ENCODE data around the gene MEF2C. TPM values are rescaled to one million over a fixed set of nuclear protein-coding genes. Genes with fewer than 3 reads are reported as not detected.

MEF2C gene
- total RNA-seq, 2 experiments from 2014 or later: 0.06 to 0.19 TPM

- CTCF ChIA-PET: interaction anchor here (0.7 to 4.0 kb wide), 13 partner anchors 10 to 907 kb away, joined by 3 to 25 read pairs (median 3); no protein-coding TSS in a partner anchor
- H3K9me3 Mint-ChIP-seq (ENCODE audit: low read depth): no peaks in the 10 kb centered on the region
- peak; percentile 96 for ATAC-seq
- H3K27ac Mint-ChIP-seq: no peak overlapping the region
- H3K4me3 Mint-ChIP-seq: no peak overlapping the region
- H3K27me3 Mint-ChIP-seq: peaks cover 84% of the 10 kb centered on the region
- peaks cover 7% of the 10 kb centered on the region for H3K4me1 Mint-ChIP-seq
- DNase-seq: peak; percentile 82
- peaks cover 5% of the 10 kb centered on the region for H3K36me3 Mint-ChIP-seq
Measured at GRCh38 chr5:88680253-88681132, 202.5 kb downstream of the MEF2C start.

GRCh38 chr5:88679638-88680037 lies 203.3 kb downstream of the MEF2C start:
- Mint-ChIP-seq H3K36me3 (peaks cover 9% of the 10 kb centered on the region), H3K4me1 (peaks cover 12% of the 10 kb centered on the region), H3K4me3 (no peak overlapping the region), H3K27me3 (peaks cover 86% of the 10 kb centered on the region), H3K9me3 (ENCODE audit: low read depth) (no peaks in the 10 kb centered on the region), H3K27ac (peak overlapping the region; percentile 30)
- DNase-seq: no peak
- CTCF ChIA-PET: interaction anchor here (0.7 to 4.0 kb wide), 9 partner anchors 11 to 898 kb away, joined by 3 to 25 read pairs (median 6); no protein-coding TSS in a partner anchor
- no peak for ATAC-seq

GRCh38 chr5:88678770-88679381 lies 204.1 kb downstream of the MEF2C start:
- H3K4me3 Mint-ChIP-seq: no peak overlapping the region

DNA sequence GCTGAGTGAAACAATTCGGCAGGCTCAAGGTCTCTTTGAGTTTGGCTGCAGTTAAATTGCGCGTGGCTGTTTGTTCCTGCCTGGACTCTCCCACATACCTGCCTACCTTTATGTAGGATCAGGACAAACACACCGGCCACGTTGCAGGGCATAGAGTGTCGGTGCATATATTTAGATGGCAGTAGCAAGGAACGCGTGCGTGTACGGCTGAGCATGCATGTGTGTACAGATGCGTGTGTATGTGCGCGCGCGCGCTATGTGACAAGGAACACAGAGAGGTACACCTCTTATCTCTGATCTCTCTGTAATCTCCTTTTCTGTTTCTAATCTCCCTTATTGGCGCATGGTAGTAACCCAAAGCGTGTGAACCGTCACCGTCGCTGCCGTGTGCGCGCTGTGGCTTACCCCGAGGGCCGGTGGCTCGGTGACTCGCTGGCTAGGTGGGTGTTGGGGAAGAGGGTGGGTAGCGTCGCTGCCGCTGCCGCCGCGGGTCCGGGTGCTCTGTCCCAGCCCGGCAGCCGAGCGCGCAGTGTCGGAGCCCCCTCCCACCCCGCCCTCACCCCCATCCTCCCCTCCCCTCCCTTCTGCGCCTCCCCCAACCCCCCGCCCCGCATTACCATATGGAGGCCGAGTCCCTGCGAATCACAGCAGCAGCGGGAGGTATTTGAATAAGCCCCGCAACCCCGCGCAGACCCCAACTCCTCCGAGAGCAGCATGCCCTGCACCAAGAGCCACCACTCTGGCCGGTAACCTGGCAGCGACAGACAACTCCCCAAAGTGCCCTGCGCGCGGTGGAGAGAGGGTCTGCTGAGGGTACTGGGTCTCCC lies 204.8 kb downstream of the MEF2C start:
- ATAC-seq (no peak), DNase-seq (no peak)
- no peaks in the 10 kb centered on the region for H3K9me3 Mint-ChIP-seq (ENCODE audit: low read depth)
- peaks cover 86% of the 10 kb centered on the region for H3K27me3 Mint-ChIP-seq
- H3K4me3 Mint-ChIP-seq: no peak overlapping the region
- CTCF ChIA-PET: interaction anchor here (1.4 kb wide), 1 partner anchor 11 kb away, joined by 4 read pairs; no protein-coding TSS in a partner anchor
- peaks cover 15% of the 10 kb centered on the region for H3K4me1 Mint-ChIP-seq
- H3K27ac Mint-ChIP-seq: no peak overlapping the region
- peaks cover 12% of the 10 kb centered on the region for H3K36me3 Mint-ChIP-seq

More at GRCh38 chr5:88678770-88679381, 204.1 kb downstream of the MEF2C start:
- peaks cover 9% of the 10 kb centered on the region for H3K36me3 Mint-ChIP-seq
- ATAC-seq (no peak), DNase-seq (no peak)
- no peak overlapping the region for H3K27ac Mint-ChIP-seq
- H3K4me1 Mint-ChIP-seq: peaks cover 14% of the 10 kb centered on the region
- H3K9me3 Mint-ChIP-seq (ENCODE audit: low read depth): no peaks in the 10 kb centered on the region
- CTCF ChIA-PET: interaction anchor here (0.8 kb wide), 1 partner anchor 540 kb away, joined by 3 read pairs; no protein-coding TSS in a partner anchor
- peaks cover 86% of the 10 kb centered on the region for H3K27me3 Mint-ChIP-seq

- peaks cover 12% of the 10 kb centered on the region for H3K36me3 Mint-ChIP-seq
Measured at GRCh38 chr5:88677376-88677895, 205.5 kb downstream of the MEF2C start.

DNA sequence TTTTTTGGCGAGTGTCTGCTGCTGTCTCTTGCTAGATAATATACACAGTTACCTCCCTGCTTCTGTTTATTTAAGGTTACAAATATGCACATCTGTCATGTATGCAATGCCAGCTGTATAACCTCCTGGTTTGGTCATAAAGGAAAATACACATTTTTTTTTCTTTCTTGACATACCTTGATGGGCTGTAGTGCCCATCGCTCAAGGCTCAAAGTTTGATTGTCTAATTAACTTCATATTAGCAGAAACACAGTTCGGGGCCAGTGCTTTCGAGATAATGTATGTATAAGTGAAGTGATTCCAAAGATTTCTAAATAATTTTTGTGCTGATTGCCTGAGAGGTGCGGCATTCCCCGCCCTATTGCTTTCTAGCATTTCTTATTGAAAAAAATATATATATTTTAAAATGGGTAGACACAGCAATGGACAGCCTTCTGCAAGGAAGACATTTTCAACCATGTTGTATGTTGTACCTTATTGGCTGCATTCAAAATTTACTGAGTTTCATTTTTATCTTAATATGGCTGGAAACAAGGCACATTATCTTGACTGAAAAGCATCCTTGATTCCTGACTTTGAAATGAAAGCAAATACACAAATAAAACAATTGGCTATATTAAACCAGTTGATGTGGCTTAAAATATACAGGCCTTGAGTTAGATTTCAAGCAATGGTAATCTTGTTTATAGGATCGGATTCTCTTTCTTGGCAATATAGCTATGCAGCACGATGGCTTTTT lies 206.2 kb downstream of the MEF2C start:
- peak overlapping the region; percentile 39 for H3K27ac Mint-ChIP-seq
- H3K9me3 Mint-ChIP-seq (ENCODE audit: low read depth): no peaks in the 10 kb centered on the region
- peaks cover 86% of the 10 kb centered on the region for H3K27me3 Mint-ChIP-seq
- CTCF ChIA-PET: interaction anchor here (0.6 to 1.7 kb wide), 4 partner anchors 12 to 17 kb away, joined by 3 to 8 read pairs (median 4); no protein-coding TSS in a partner anchor
- H3K4me3 Mint-ChIP-seq: peak overlapping the region; percentile 21
- peaks cover 12% of the 10 kb centered on the region for H3K36me3 Mint-ChIP-seq
- peaks cover 15% of the 10 kb centered on the region for H3K4me1 Mint-ChIP-seq
- ATAC-seq (no peak), DNase-seq (no peak)

More at GRCh38 chr5:88677376-88677895, 205.5 kb downstream of the MEF2C start:
- no peak overlapping the region for H3K4me3 Mint-ChIP-seq
- CTCF ChIA-PET: interaction anchor here (0.6 to 1.4 kb wide), 2 partner anchors 11 to 14 kb away, joined by 3 to 4 read pairs; no protein-coding TSS in a partner anchor
- DNase-seq (no peak), ATAC-seq (no peak)
- H3K27ac Mint-ChIP-seq: no peak overlapping the region
- H3K9me3 Mint-ChIP-seq (ENCODE audit: low read depth): no peaks in the 10 kb centered on the region
- H3K27me3 Mint-ChIP-seq: peaks cover 85% of the 10 kb centered on the region
- peaks cover 15% of the 10 kb centered on the region for H3K4me1 Mint-ChIP-seq

DNA sequence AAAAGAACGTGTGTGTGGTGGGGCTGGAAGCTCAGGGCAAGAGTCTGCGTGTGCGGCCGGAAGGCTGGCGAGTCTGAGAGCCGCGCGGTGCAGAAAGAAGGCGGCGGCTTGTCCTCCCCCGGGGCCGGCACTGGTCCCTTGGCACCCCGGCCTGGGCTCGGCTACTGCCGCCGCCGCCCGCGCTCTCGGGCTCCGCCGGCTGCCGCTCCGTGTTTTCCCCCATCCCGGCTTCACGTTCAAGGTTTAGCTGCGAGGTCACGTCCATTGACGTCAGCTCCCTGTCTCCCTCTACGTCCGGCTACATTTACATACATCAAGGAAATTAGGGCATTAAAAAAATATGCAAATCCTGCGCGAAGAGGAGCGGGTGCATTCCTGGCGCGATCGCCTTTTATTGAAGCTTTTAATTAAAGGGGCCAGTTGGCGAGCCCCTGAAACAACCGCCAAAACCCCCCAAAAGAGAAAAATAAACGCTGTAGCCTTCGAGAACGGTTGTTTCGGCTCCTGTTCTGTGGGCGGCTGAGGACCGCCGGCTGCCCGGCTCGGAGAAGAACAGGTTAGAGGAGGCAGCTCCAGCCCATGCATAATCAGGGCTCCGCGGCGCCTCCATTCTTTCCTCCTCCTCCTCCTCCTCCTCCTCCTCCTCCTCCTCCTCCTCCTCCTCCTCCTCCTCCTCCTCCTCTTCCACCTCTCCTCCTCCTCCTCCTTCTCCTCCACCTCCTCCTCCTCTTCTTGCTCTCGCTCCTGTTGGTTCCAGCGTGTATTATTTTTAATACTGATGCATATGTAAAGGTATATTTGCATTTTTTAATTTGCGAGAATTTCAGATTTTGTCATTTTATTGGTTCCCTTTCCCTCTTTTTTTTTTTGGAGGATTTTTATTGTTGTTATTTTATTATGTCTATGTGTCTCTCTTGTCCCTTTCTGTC lies 207.0 kb downstream of the MEF2C start:
- no peaks in the 10 kb centered on the region for H3K9me3 Mint-ChIP-seq (ENCODE audit: low read depth)
- H3K36me3 Mint-ChIP-seq: peaks cover 12% of the 10 kb centered on the region
- CTCF ChIA-PET: interaction anchor here (1.2 to 1.7 kb wide), 4 partner anchors 12 to 16 kb away, joined by 3 to 8 read pairs (median 4); no protein-coding TSS in a partner anchor
- H3K4me1 Mint-ChIP-seq: peaks cover 15% of the 10 kb centered on the region
- ATAC-seq (no peak), DNase-seq (no peak)
- H3K27ac Mint-ChIP-seq: peak overlapping the region; percentile 79
- peak overlapping the region; percentile 53 for H3K4me3 Mint-ChIP-seq
- H3K27me3 Mint-ChIP-seq: peaks cover 87% of the 10 kb centered on the region

GRCh38 chr5:88675168-88675707 lies 207.7 kb downstream of the MEF2C start:
- peaks cover 12% of the 10 kb centered on the region for H3K36me3 Mint-ChIP-seq
- DNase-seq (no peak), ATAC-seq (peak; percentile 7)
- H3K4me1 Mint-ChIP-seq: peaks cover 15% of the 10 kb centered on the region
- peaks cover 86% of the 10 kb centered on the region for H3K27me3 Mint-ChIP-seq
- H3K9me3 Mint-ChIP-seq (ENCODE audit: low read depth): no peaks in the 10 kb centered on the region
- H3K4me3 Mint-ChIP-seq: peak overlapping the region; percentile 53
- CTCF ChIA-PET: interaction anchor here (1.2 to 1.7 kb wide), 4 partner anchors 12 to 894 kb away, joined by 3 to 8 read pairs (median 4); no protein-coding TSS in a partner anchor
- H3K27ac Mint-ChIP-seq: peak overlapping the region; percentile 79

GRCh38 chr5:88674356-88675167 lies 208.4 kb downstream of the MEF2C start:
- DNase-seq: peak; percentile 66
- H3K4me3 Mint-ChIP-seq: peak overlapping the region; percentile 53
- peaks cover 15% of the 10 kb centered on the region for H3K4me1 Mint-ChIP-seq
- peaks cover 12% of the 10 kb centered on the region for H3K36me3 Mint-ChIP-seq
- ATAC-seq: peak; percentile 73
- H3K9me3 Mint-ChIP-seq (ENCODE audit: low read depth): no peaks in the 10 kb centered on the region
- CTCF ChIA-PET: interaction anchor here (1.0 to 1.7 kb wide), 4 partner anchors 8 to 894 kb away, joined by 3 to 8 read pairs (median 4); no protein-coding TSS in a partner anchor
- peaks cover 91% of the 10 kb centered on the region for H3K27me3 Mint-ChIP-seq
- H3K27ac Mint-ChIP-seq: peak overlapping the region; percentile 79
